Measurements from ENCODE around the gene NEURL1.
A peak's percentile ranks its signal among the peaks of the same experiment; 100 is the strongest.

NEURL1 gene, protein sequence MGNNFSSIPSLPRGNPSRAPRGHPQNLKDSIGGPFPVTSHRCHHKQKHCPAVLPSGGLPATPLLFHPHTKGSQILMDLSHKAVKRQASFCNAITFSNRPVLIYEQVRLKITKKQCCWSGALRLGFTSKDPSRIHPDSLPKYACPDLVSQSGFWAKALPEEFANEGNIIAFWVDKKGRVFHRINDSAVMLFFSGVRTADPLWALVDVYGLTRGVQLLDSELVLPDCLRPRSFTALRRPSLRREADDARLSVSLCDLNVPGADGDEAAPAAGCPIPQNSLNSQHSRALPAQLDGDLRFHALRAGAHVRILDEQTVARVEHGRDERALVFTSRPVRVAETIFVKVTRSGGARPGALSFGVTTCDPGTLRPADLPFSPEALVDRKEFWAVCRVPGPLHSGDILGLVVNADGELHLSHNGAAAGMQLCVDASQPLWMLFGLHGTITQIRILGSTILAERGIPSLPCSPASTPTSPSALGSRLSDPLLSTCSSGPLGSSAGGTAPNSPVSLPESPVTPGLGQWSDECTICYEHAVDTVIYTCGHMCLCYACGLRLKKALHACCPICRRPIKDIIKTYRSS

DNA sequence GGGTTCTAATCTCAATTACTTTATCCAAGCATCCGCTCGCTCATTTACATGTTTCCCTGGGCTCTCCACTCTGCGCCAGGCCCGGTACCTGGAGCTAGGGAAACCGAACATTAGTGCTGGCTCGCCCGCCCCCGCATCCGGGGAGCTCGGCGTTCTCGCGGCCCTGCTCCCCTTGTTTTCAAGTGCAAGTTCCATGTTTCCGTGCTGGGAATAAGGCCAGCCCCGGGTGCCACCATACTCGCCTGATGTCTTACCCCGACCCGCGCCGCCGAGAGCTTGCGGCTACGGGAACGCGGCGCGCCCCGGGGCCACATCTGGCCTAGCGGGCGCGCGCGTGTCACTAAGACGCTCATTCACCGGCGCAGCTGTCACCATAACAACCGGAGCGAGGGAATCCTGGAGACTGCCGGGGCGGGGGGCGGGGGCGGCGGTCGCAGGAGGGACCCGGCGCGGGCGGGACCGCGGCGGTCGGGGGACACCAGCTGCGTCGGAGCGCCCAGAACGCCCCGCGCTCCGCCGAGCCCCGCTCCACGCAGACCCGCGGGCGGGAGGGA is at the start of gene NEURL1:
Gene NEURL1 (plus strand): TSS at position 344 of the 554 bp plus-strand sequence. CDS start 683 bp downstream, outside the sequence.
- no peak within 1 kb of the TSS for H3K9ac ChIP-seq (ENCODE audit: low read length)
- H3K9me3 ChIP-seq (ENCODE audit: insufficient read depth, low read length): no peaks in the 10 kb centered on the region
- H4K20me1 ChIP-seq (ENCODE audit: low read depth, low read length): no peaks in the 10 kb centered on the region
- H2AFZ ChIP-seq (ENCODE audit: low read depth, low read length, severe bottlenecking): no peak within 1 kb of the TSS
- H3K79me2 ChIP-seq (ENCODE audit: insufficient read depth, low read length): no peaks in the 10 kb centered on the region
- H3K9me2 ChIP-seq (replicated peaks; ENCODE audit: insufficient read depth, low read length): no peaks in the 10 kb centered on the region
- H3K4me3 ChIP-seq (ENCODE audit: insufficient read depth, low read length, poor library complexity, severe bottlenecking): peak within 1 kb of the TSS; percentile 21
- peak within 1 kb of the TSS; percentile 37 for H3K4me2 ChIP-seq (ENCODE audit: low read depth, low read length, poor library complexity, severe bottlenecking)
- no peak within 1 kb of the TSS for H3K27ac ChIP-seq (ENCODE audit: low read depth, low read length)
- H3F3A ChIP-seq (ENCODE audit: insufficient read depth): no peaks in the 10 kb centered on the region
- no peaks in the 10 kb centered on the region for H3K27me3 ChIP-seq (ENCODE audit: low read length)
- TF ChIP-seq, protein P1, sequence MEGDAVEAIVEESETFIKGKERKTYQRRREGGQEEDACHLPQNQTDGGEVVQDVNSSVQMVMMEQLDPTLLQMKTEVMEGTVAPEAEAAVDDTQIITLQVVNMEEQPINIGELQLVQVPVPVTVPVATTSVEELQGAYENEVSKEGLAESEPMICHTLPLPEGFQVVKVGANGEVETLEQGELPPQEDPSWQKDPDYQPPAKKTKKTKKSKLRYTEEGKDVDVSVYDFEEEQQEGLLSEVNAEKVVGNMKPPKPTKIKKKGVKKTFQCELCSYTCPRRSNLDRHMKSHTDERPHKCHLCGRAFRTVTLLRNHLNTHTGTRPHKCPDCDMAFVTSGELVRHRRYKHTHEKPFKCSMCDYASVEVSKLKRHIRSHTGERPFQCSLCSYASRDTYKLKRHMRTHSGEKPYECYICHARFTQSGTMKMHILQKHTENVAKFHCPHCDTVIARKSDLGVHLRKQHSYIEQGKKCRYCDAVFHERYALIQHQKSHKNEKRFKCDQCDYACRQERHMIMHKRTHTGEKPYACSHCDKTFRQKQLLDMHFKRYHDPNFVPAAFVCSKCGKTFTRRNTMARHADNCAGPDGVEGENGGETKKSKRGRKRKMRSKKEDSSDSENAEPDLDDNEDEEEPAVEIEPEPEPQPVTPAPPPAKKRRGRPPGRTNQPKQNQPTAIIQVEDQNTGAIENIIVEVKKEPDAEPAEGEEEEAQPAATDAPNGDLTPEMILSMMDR (IDR thresholded peaks at IDR 0.05; ENCODE audit: insufficient read depth, low read length, poor library complexity, severe bottlenecking): no peak
- no peak for TF ChIP-seq EZH2phosphoT487 (conservative IDR thresholded peaks at IDR 0.05; ENCODE audit: low read length)
- no peaks in the 10 kb centered on the region for H3K36me3 ChIP-seq (ENCODE audit: low read length)

DNA sequence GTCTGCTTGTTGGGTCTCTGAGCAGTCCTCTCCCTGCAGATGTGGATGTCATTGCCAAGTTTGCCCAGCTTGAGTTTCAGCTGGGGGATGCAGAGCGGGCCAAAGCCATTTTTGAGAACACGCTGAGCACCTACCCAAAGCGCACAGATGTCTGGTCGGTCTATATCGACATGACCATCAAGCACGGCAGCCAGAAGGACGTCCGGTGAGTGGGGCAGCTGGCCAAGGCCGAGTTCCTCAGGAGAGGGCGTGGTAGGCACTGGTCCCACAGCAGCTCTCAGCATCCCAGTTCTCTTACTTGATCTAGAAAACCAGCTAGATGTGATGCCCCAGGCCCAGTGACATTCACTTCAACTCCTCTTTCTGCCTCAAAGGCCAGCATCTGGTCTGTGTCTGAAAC is 49.0 kb upstream of the NEURL1 start:
- Histone ChIP-seq H3K4me2 (ENCODE audit: low read depth, low read length, poor library complexity, severe bottlenecking) (no peak overlapping the region), H3K9ac (ENCODE audit: low read length) (no peak overlapping the region), H3K9me2 (replicated peaks; ENCODE audit: insufficient read depth, low read length) (no peaks in the 10 kb centered on the region), H4K20me1 (ENCODE audit: low read depth, low read length) (no peaks in the 10 kb centered on the region), H3K9me3 (ENCODE audit: insufficient read depth, low read length) (no peaks in the 10 kb centered on the region), H3K79me2 (ENCODE audit: insufficient read depth, low read length) (no peaks in the 10 kb centered on the region), H3F3A (ENCODE audit: insufficient read depth) (no peaks in the 10 kb centered on the region), H3K27me3 (ENCODE audit: low read length) (no peaks in the 10 kb centered on the region), H3K27ac (ENCODE audit: low read depth, low read length) (no peak overlapping the region), H2AFZ (ENCODE audit: low read depth, low read length, severe bottlenecking) (no peak overlapping the region), H3K36me3 (ENCODE audit: low read length) (peaks cover 4% of the 10 kb centered on the region; the same call in 1 of the 2 replicates), H3K4me3 (ENCODE audit: insufficient read depth, low read length, poor library complexity, severe bottlenecking) (no peak overlapping the region)
- TF ChIP-seq EZH2phosphoT487 (conservative IDR thresholded peaks at IDR 0.05; ENCODE audit: low read length): no peak

DNA sequence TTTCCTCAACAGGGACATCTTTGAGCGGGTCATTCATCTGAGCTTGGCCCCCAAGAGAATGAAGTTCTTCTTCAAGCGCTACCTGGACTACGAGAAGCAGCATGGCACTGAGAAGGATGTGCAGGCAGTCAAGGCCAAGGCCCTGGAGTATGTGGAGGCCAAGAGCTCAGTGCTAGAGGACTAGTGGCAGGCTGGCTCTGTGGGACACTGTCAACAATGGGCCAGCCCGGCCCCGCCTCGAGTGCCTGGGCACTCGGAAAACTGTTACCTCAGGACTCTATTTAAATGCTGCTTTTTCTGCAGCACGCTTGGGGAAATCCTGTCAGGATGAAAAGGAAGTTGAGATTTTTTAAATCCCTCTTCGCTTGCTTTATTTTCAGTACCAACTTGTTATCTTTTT is 48.1 kb upstream of the NEURL1 start:
- Histone ChIP-seq H3K4me2 (ENCODE audit: low read depth, low read length, poor library complexity, severe bottlenecking) (no peak overlapping the region), H3K4me3 (ENCODE audit: insufficient read depth, low read length, poor library complexity, severe bottlenecking) (no peak overlapping the region)
- no peak for TF ChIP-seq EZH2phosphoT487 (conservative IDR thresholded peaks at IDR 0.05; ENCODE audit: low read length)
- TF ChIP-seq, protein P1 (IDR thresholded peaks at IDR 0.05; ENCODE audit: insufficient read depth, low read length, poor library complexity, severe bottlenecking): no peak

More for the DNA sequence above, 48.1 kb upstream of the NEURL1 start:
- H3K9ac ChIP-seq (ENCODE audit: low read length): no peak overlapping the region
- no peaks in the 10 kb centered on the region for H3K27me3 ChIP-seq (ENCODE audit: low read length)
- no peak overlapping the region for H3K27ac ChIP-seq (ENCODE audit: low read depth, low read length)
- no peaks in the 10 kb centered on the region for H3K9me3 ChIP-seq (ENCODE audit: insufficient read depth, low read length)
- H3F3A ChIP-seq (ENCODE audit: insufficient read depth): no peaks in the 10 kb centered on the region
- no peaks in the 10 kb centered on the region for H3K9me2 ChIP-seq (replicated peaks; ENCODE audit: insufficient read depth, low read length)
- H3K36me3 ChIP-seq (ENCODE audit: low read length): peaks cover 4% of the 10 kb centered on the region; the same call in 1 of the 2 replicates
- no peak overlapping the region for H2AFZ ChIP-seq (ENCODE audit: low read depth, low read length, severe bottlenecking)
- no peaks in the 10 kb centered on the region for H3K79me2 ChIP-seq (ENCODE audit: insufficient read depth, low read length)
- H4K20me1 ChIP-seq (ENCODE audit: low read depth, low read length): no peaks in the 10 kb centered on the region
